SK-N-MC (cell line): ENCODE data around the gene ANKS1A.
"Not testable (repeated sequence)": the region's sequence is repeated elsewhere in the genome, so short reads cannot be mapped to it uniquely, and the experiment has no call there.

Experiments used
- DNase-seq: peaks from one replicate; pipeline ENCODE4 v3.0.0-alpha.2; 2011; ENCODE audit warnings: low read depth, low spot score
- H3K27ac ChIP-seq: fragments of 200-600 bp; sonication (generic); 2 replicates; pipeline ENCODE4 v1.5.1; 2016; ENCODE audit warnings: mixed run types
- H3K36me3 ChIP-seq: fragments of 200-600 bp; sonication (generic); 2 replicates; pipeline ENCODE4 v1.6.1; 2017; ENCODE audit warnings: antibody characterized with exemption, low read length, mixed read lengths; ENCODE audit not compliant: insufficient read depth
- H3K4me3 ChIP-seq: fragments of 200-600 bp; sonication (generic); 2 replicates; pipeline ENCODE4 v1.5.1; 2016
- H3K9ac ChIP-seq: fragments of 200-600 bp; sonication (generic); 2 replicates; pipeline ENCODE4 v1.8.0; 2017; ENCODE audit warnings: mixed run types, mixed read lengths; ENCODE audit not compliant: insufficient read length
- H3K9me3 ChIP-seq: fragments of 200-600 bp; sonication (generic); 2 replicates; pipeline ENCODE4 v1.6.1; 2017; ENCODE audit warnings: low read depth, mild to moderate bottlenecking, antibody characterized with exemption, low read length, moderate library complexity, mixed read lengths
- EZH2 ChIP-seq: fragments of 200-600 bp; sonication (generic); IDR thresholded peaks from one replicate; pipeline ENCODE4 v1.6.1; 2017; ENCODE audit warnings: antibody characterized with exemption
- FOXP2 ChIP-seq: optimal IDR thresholded peaks from 2 replicates; pipeline ENCODE3; 2011; ENCODE audit warnings: mild to moderate bottlenecking, moderate library complexity; ENCODE audit not compliant: insufficient read depth; ENCODE audit errors: extremely low read length, control extremely low read depth
- POLR2AphosphoS5 ChIP-seq: IDR thresholded peaks from 2 replicates; pipeline ENCODE4 v1.6.1; 2012; ENCODE audit warnings: mild to moderate bottlenecking, low read depth, low read length, borderline replicate concordance

The ANKS1A gene

DNA sequence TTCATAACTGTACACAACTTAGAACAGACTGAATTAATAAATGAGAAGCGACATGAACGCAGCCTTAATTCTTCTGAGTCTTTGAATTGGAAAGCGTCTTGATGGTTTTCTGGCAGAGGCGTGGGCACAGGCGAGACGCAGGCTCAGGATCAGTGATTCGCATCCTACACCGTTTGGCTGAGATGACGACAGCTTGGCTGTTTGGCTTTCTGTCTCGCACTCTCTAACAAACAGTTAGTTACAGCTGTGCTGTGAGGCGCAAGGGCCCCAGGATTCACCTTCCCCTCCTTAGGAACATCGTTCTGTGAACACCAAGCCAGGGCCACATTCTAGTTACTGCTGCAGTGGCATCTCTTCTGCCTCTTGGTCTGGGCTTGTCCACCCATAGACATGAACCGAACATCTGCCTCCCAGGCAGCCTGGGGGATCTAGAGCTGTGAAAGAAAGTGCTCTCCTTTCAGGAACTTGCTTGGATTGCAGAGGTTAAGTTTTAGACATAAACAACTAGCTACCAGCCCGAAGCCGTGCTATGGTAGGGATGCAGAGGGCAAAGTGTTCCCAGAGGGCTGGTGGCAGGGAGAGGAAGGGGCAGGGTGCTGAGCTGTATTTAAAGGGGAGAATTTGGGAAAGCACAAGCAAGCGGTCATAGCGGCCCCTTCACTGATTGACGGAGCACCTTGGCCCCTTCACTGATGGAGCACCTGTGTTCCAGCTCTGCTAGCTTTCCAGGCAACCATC is 202.5 kb downstream of the ANKS1A start:
- no peak overlapping the region for H3K4me3 ChIP-seq
- TF ChIP-seq FOXP2 (no peak), EZH2 (no peak), POLR2AphosphoS5 (no peak)
- H3K36me3 ChIP-seq, result no peaks in the 10 kb centered on the region; the same call in 1 of the 2 replicates
- no peak overlapping the region for H3K9ac ChIP-seq
- no peaks in the 10 kb centered on the region for H3K9me3 ChIP-seq
- no peak overlapping the region for H3K27ac ChIP-seq
- no peak for DNase-seq

DNA sequence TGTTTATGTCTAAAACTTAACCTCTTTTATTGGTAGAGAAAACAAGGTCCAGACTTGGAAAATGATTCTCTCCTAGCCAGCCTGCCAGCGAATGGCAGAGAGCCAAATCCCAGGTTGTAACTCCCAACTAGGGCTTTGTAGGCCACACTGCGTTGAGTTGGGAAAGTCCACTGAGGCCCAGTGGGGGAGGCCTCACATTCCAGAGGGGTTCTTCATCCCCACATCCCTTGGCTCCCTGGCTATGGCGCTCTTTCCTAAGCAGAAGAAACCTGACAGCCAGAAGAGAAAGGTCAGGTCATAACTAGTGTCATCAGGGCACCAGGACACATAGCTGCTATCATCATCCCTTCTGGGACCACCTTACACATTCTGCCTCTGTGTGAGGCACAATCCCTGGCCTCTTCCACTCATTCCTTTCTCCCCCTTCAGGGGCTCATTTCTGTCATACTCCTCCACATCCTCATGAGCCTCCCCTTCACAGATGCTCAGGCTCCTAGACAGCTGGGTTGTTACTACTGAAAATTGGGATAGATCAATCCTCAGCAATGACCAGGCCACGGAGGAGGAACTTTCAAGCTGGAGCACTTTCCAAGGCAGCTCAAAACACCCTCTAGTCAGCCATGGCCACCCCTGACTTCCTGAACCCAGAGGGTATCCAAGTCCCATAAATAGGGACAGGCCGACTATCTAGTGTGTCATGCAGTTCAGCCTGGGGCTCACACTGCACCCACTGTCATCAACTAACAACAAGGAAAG is 203.5 kb downstream of the ANKS1A start:
- TF ChIP-seq POLR2AphosphoS5, result no peak
- TF ChIP-seq FOXP2, result no peak
- no peak for TF ChIP-seq EZH2

DNA sequence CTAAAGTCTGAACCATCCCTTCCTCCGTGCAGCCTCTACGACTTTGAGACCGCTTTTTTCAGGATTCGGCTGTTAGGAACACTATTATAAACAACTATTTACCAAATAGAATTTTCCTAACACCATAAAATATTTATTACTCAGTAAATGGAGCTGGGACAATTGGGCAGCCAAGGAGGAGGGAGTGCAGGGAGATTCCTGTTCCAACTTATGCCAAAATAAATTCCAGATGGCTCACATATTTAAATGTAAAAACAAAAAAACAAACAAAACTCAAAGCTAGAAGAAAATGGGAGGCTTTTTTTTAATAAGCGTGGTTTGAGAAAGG is 204.0 kb downstream of the ANKS1A start:
- Histone ChIP-seq H3K9ac (no peak overlapping the region), H3K9me3 (no peaks in the 10 kb centered on the region), H3K36me3 (no peaks in the 10 kb centered on the region), H3K27ac (0 out of 2 replicates have a peak overlapping the region, but pooled peaks have one; percentile 3), H3K4me3 (no peak overlapping the region)
- TF ChIP-seq EZH2, result no peak
- no peak for TF ChIP-seq FOXP2
- no peak for TF ChIP-seq POLR2AphosphoS5
- no peak for DNase-seq

More for the DNA sequence above, 203.5 kb downstream of the ANKS1A start:
- Histone ChIP-seq H3K27ac (no peak overlapping the region), H3K9ac (no peak overlapping the region), H3K4me3 (no peak overlapping the region), H3K9me3 (no peaks in the 10 kb centered on the region), H3K36me3 (no peaks in the 10 kb centered on the region)
- no peak for DNase-seq

DNA sequence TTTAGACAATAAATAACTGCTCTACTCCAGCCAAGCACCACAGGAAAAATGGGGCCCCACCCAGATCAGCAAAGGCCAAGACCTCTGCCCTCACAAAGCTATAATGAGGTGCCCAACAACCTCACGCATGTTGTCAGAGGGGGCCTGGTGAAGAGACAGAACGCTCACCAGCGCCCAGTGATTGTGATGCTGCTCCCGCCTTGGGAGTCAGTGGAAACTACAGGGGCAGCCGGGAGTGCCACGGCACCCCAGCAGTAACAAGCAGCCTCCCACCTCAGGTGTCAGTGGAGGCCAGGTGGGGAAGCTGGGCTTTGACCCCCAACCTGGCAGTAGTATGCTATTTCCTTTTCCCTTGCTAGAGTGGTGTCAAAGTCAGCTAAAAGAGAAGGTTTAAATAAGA is 204.7 kb downstream of the ANKS1A start:
- H3K9ac ChIP-seq, result no peak overlapping the region
- TF ChIP-seq POLR2AphosphoS5 (no peak), FOXP2 (no peak), EZH2 (no peak)
- no peak for DNase-seq
- no peaks in the 10 kb centered on the region for H3K36me3 ChIP-seq
- no peaks in the 10 kb centered on the region for H3K9me3 ChIP-seq
- no peak overlapping the region for H3K4me3 ChIP-seq
- H3K27ac ChIP-seq, result no peak overlapping the region

DNA sequence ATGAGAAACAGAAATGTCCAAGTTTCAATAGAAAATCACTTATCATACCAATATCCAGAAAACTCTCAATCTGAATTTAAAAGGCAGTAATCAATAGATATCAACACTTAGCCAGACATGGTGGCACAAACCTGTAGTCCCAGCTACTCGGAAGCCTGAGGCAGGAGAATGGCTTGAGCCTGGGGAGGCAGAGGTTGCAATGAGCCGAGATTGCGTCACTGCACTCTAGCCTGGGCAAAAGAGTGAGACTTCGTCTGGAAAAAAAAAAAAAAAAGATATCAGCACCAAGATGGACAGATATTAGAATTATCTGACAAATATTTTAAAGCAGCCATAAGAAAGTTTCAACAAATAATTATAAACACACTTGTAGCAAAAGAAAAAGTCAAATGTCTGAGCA is 205.1 kb downstream of the ANKS1A start:
- no peak for DNase-seq
- Histone ChIP-seq H3K9me3 (no peaks in the 10 kb centered on the region), H3K27ac (no peak overlapping the region), H3K4me3 (no peak overlapping the region), H3K36me3 (no peaks in the 10 kb centered on the region), H3K9ac (no peak overlapping the region)
- TF ChIP-seq EZH2 (no peak), FOXP2 (no peak), POLR2AphosphoS5 (no peak)

DNA sequence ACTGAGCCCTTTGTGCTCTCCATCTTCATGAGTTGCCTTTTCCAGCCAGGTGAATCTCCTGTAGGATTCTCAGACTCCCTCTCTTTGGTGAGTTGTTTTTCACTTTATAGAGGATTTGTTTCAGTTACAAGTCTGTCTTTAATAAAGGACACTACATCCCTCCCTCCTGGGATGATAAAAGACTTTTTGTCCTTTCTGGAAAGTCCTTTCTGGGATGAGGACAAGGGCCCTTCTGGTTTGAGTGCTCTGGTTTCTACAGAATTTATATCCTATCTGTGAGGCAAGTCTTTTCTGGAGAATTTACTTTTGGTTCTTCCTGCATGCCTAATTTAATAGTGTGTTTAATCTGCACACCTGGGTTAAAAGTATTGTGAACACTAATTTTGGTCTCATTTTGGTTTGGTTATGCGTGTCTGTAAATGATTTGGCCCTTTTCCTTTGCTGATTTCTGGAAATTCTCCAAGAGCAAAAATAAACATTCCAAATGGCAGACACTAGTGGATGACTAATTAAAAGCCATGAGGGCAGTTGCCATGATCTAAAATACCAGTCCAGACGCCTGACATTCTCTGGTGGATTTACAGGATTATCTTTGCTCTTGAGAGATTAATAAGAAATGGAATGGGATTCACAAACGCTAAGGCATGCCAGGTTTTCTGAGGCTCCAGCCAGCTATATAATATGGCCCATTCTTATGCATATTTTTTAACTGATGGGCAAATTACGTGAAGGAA is 207.2 kb downstream of the ANKS1A start:
- TF ChIP-seq POLR2AphosphoS5 (no peak), FOXP2 (no peak), EZH2 (no peak)
- H3K9me3 ChIP-seq, result no peaks in the 10 kb centered on the region
- no peak overlapping the region for H3K9ac ChIP-seq
- no peak for DNase-seq
- H3K27ac ChIP-seq, result peak overlapping the region; percentile 15; the same call in 1 of the 2 replicates
- no peaks in the 10 kb centered on the region for H3K36me3 ChIP-seq
- no peak overlapping the region for H3K4me3 ChIP-seq

DNA sequence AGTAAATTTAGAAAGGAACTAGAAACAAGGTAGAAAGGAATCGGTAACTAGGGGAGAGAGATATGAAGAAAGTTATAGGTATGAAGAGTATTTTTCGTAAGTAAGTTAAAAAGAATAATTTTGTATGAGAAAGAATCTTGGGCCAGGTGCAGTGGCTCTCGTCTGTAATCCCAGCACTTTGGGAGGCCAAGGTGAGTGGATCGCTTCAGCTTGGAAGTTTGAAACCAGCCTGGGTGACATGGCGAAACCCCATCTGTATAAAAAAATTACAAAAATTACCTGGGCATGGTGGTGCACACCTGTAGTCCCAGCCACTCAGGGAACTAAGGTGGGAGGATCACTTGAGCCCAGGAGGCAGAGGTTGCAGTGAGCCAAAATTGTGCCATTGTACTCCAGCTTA is 210.1 kb downstream of the ANKS1A start:
- TF ChIP-seq POLR2AphosphoS5 (no peak), FOXP2 (no peak), EZH2 (no peak)
- H3K9ac ChIP-seq, result no peak overlapping the region
- no peak for DNase-seq

DNA sequence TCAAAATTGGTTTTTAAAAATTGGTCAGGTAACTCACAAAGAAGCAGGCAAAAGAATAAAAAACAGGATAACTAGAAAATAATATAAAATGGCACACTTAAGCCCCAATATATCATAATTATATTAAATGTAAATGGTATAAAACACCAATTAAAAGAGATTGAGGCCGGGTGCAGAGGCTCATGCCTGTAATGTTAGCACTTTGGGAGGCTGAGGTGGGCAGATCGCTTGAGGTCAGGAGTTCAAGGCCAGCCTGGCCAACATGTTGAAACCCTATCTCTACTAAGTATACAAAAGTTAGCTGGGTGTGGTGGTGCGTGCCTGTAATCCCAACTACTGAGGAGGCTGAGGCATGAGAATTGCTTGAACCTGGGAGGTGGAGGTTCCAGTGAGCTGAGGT is 216.0 kb downstream of the ANKS1A start:
- no peak overlapping the region for H3K4me3 ChIP-seq
- H3K36me3 ChIP-seq, result no peaks in the 10 kb centered on the region
- DNase-seq, result no peak
- no peak overlapping the region for H3K9ac ChIP-seq
- TF ChIP-seq EZH2 (no peak), POLR2AphosphoS5 (no peak), FOXP2 (no peak)
- no peak overlapping the region for H3K27ac ChIP-seq
- H3K9me3 ChIP-seq, result no peaks in the 10 kb centered on the region

More for the DNA sequence above, 210.1 kb downstream of the ANKS1A start:
- no peaks in the 10 kb centered on the region for H3K36me3 ChIP-seq
- no peak overlapping the region for H3K4me3 ChIP-seq
- H3K27ac ChIP-seq, result no peak overlapping the region
- no peaks in the 10 kb centered on the region for H3K9me3 ChIP-seq

DNA sequence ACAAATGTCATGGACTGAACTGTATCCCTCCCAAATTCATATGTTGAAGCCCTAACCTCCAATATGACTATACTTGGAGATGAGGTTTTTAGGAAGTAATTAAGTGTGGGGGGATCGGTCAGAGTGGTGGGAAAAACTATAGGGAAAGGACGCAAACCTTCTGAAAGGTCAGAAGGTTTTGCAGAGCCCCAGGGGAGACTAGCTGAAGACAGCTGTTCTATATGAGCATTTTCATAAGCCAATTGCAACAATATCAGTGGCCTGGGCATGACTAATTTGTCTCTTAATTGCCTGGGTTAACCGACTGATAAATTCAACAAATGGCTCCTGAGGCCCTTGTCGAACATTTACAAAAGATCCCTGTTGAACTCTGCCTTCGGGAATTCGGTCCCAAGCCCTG is 217.0 kb downstream of the ANKS1A start:
- H3K4me3 ChIP-seq, H3K36me3 ChIP-seq, H3K27ac ChIP-seq, H3K9ac ChIP-seq, H3K9me3 ChIP-seq, DNase-seq: not testable (repeated sequence)

DNA sequence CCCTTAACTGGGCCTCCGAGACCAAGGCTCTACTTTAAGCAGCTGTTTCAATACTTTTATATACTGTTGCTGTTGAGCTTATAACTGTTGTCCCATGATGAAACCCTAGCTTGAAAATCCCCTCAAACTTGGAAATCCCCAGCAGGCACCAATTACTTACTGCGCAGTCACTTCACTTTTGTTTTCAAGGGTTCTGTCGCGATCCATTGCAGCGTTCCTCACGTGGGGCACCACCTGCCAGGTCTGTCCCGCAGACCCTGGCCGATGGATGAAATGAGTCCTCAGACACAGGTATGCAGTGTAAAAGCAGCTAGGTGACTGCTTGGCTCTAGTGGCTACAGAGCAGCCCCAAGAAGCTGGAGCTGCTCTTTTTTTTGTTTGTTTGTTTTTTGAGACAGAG is 218.2 kb downstream of the ANKS1A start:
- H3K9ac ChIP-seq, H3K4me3 ChIP-seq, H3K9me3 ChIP-seq, H3K36me3 ChIP-seq, H3K27ac ChIP-seq, DNase-seq: not testable (repeated sequence)

DNA sequence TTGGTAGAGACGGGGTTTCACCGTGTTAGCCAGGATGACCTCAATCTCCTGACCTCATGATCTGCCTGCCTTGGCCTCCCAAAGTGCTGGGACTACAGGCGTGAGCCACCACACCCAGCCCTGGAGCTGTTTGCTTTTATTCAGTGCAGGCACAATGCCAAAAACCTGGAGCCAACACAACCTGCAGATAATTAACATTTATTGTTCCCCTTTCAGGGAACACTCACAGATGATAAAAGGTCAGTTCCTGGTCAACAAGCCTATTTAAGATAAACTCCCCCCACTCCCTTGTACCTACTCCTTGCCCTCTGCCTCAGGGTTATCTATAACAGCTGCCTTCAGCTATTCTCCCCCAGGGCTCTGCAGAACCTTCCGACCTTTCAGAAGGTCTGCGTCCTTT is 218.7 kb downstream of the ANKS1A start:
- not testable (repeated sequence) for H3K9ac ChIP-seq, H3K27ac ChIP-seq

More for the DNA sequence above, 218.7 kb downstream of the ANKS1A start:
- H3K4me3 ChIP-seq, DNase-seq, H3K36me3 ChIP-seq, H3K9me3 ChIP-seq: not testable (repeated sequence)
